Activated CD8-positive, alpha-beta memory T cell treated with anti-CD3 and anti-CD28 coated beads, Interleukin-2, amount 50 U/mL, for 24 hours (primary cell): ENCODE measurements around the gene GUCD1.
"Not testable (repeated sequence)": the region's sequence is repeated elsewhere in the genome, so short reads cannot be mapped to it uniquely, and the experiment has no call there.

Experiments
- DNase-seq: peaks from one replicate; pipeline ENCODE4 v3.0.0-alpha.2; 2020; ENCODE audit errors: extremely low read depth

The GUCD1 gene

DNA sequence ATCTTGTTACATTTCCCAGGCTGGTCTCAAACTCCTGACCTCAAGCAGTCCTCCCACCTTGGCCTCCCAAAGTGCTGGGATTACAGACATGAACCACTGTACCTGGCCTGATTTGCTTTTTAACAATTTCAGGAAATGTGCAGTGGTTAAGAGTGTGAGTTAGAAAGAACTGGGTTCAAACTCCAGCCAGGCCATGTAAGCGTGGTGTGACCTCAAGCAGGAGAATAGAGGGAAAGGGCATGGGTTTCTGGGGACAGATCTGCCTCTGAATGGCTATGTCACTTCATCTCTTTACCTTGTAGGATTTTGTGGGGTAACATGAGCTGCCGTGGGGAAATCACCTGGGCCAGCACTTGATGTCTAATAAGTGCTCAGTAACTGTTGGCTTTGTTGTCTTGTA is 10.1 kb upstream of the GUCD1 start:
- no peak for DNase-seq

DNA sequence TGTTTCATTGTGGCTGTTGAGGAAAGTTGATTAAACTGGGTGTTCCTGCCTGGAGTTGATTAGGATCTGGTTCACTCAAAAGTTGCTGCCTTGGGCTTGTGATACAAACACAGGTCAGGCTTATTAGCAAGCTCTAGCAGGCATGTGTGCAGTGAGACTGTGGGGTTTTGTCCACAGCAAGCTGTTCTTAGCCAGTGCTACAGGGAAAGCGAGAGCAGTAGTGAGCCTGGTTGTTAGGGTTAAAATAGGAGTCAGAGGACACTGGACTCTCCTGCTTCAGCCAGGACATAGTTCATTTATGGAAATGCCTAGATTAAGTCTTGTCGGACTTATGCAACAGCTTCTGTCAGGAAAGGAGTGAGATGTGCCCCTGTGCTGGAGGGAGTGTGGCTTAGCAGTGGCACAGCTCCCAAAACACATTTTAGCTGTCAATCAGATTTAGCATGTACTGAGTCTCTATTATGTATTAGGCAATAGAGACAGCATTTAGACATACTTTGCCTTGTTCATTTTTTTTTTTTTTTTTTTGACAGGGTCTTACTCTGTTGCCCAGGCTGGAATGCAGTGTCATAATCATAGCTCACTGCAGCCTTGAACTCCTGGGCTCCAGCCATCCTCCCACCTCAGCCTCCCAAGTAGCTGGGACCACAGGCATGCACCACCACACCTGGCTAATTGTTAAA is 9.6 kb upstream of the GUCD1 start:
- DNase-seq = no peak

GRCh38 chr22:24563246-24563645 is 8.3 kb upstream of the GUCD1 start:
- no peak for DNase-seq

GRCh38 chr22:24559471-24559870 is 4.5 kb upstream of the GUCD1 start:
- no peak for DNase-seq

DNA sequence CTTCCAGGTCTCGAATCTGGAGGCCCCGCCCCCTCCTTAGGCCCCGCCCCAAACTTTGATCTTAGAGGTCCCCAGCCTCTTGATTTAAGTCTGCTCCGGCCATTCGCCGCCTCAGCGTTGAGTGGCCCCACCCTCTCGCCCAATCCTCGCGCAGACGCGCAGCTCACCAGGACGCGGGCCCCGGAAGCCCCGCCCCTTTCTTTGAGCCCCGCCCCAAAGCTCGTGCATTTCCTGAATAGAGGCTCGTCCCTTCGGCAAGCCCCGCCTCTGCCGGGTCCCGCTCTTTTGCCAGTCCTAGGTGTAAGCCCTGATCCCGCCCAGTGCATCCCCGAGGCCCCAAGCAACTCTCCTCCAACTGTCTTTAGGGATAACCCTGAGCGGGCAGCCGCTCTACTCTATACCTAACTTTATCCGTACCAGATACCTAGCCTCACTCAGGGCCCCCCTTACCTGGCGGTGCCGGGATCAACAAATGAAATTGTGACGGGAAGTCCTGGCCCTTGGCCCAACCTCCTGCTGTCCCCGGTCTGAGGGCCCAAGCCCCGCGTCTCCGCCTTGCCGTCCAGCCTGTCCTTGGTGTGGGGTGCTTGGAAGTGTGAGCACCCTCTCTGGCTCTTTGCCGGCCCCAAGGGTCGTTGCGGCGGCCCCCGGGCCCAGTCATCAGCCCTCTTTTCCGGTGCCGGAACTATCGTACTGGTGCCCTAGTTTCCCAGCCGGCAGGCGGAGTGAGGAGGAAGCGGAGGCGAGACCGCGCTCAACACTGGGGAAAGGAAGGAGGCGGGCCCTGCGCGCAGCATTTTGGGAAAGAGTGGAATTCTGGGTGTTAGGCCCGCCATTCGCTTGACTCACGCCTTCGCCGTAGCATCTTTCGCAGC is 464 bp upstream of the GUCD1 start, which contains the start of gene SNRPD3:
SNRPD3 (plus strand) TSS at position 835 of the 875 bp plus-strand sequence. CDS start 1,676 bp downstream, outside the sequence.
- peak; percentile 99 for DNase-seq

- no peak for DNase-seq
These were observed 1.2 kb downstream of the GUCD1 start for GRCh38 chr22:24553597-24554312.

- DNase-seq = not testable (repeated sequence)
These were observed 2.2 kb downstream of the GUCD1 start for GRCh38 chr22:24552503-24553286.

GRCh38 chr22:24550902-24551435 is 4.0 kb downstream of the GUCD1 start:
- DNase-seq = no peak

DNA sequence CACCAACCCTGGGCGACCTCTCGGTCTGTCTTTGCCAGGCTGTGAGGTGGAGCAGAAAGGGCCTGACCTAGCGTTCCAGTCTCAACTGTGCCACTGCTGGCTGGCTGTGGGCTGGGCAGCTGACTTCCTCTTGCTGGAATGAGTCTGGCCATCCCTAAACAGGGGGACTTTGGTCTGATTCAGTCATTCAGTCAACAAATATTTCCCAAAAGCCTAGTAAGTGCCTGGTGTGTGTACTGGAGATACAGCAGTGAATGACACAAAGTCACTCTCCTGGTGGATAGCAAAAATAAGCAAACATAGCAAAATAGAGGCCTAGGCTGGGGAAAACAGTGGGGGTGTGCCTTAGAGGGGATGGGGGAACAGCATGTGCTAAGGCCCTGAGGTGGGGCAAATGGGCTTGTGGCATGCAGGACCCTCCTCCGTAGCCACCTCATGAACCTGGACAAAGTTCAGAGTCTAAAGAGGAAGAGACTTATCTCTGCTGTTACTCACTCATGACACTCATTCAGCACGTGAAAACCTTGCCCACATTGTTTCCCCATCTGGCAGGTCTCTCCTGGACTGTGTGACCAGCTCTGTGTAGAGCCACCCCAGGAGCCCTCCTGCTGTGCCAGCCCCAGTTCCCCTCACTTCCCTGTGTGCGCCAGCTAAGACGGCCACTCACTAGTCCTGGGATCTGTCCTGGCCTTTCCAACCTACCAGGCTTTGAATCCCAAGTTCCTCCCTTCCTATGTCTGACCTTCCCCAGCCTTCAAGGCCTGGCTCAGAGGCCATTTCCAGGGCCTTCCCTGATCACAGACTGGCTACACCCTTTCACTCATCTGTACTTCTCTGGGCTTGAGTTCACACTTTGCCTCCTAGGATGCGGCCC is 4.7 kb downstream of the GUCD1 start:
- DNase-seq = no peak

DNA sequence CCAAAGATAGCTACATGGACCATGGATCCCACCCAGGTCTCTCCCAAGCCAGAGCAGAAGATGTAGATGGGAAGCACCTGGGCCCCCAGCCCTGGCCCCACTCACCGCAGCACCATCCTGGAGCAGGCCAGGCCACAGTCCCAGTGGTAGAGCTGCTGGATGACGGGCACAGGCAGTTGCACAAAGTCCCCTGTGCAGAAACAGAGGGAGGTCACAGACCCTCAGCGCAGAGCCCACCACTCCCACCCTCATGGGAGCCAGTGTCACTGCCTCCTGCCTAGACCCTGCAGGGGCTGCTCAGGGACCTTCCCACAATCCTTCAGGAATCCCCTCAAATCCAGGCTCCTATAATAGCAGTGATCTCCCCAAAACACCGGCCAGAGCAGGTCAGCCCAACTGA is 6.1 kb downstream of the GUCD1 start:
- no peak for DNase-seq

- DNase-seq = no peak
These were observed 11.2 kb downstream of the GUCD1 start for GRCh38 chr22:24543679-24544243.

- no peak for DNase-seq
These were observed 11.7 kb downstream of the GUCD1 start for GRCh38 chr22:24543185-24543601.

DNA sequence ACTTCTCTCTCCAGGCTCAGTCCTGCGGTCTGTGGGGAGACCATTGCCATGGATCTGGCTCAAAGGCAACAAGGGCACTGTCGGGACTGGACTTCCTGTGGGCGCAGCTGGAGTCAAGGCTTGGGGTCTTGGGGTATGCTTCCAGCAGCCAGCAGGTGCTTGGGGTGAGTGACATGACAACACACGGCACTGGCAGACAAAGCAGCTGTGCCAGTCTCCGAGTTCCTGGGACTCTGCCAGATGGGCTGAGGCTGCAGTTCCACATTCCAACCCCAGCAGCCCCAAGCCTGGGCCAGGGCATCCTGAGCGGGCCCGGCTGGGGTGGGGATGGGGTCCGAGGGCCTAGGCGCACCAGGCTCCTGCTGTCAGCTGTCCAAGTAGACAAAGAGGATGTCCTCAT is 12.3 kb downstream of the GUCD1 start:
- DNase-seq = no peak

DNA sequence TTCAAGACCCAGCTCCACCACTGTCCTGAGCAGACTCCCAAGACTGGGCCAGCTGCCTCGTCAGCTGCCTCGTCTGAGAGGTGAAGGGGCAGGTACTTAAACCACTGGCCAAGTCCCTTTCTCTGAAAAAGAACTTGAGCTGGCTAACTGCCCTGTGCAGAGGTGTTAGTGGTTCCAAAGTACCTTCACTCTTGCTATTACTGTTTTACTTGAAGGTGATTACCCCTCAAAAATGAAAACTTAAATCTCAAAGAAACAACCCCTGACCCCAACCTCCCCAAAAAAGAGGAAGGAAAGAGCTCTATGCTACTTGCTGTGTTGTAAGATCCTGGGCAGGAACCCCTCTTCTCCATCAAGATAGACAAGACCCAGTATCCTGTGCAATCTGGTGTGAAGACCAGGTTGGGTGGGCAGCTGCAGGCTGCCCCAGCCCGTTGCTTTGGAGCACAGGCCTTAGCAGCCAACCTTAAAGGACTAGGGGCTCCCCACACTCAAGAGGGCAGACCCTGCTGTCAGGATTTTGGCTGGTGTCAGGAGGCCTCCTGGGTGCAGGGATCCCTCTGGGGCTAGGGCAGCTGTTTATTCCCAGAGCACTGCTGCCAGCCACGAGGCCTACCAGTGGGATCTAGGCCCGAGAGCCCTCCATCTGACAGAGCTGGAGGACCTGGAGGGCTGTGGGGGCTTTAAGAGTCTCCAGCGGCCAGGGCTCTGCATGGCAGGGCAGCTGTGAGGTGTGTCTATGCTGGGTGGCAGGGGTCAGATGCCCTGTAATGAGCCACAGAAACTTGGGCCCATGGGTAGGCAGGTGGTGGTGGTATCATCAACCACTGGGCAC is 13.0 kb downstream of the GUCD1 start:
- DNase-seq = no peak

- DNase-seq = no peak
These were observed 14.5 kb downstream of the GUCD1 start for GRCh38 chr22:24540470-24540869.

GRCh38 chr22:24536089-24536488 is 18.8 kb downstream of the GUCD1 start:
- DNase-seq = no peak

GRCh38 chr22:24535348-24535747 is 19.6 kb downstream of the GUCD1 start:
- DNase-seq = no peak

- no peak for DNase-seq
These were observed 22.9 kb downstream of the GUCD1 start for GRCh38 chr22:24532075-24532474.

DNA sequence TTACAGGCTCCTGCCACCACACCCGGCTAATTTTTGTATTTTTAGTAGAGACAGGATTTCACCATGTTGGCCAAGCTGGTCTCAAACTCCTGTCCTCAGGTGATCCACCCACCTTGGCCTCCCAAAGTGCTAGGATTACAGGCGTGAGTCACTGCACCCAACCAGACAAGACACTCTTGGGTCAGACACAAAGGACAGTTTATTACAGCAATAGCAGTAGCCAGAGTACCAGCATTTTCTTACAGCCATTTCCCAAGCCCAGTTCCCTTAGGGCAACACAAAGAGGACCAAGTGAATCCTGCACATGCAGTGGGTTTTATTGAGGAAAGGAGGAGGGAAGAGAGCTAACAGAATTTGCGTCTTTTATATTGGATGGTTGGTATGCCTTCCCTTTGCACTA is 24.0 kb downstream of the GUCD1 start:
- not testable (repeated sequence) for DNase-seq
